ENCODE data around the gene ELP5. TPM values are rescaled to one million over a fixed set of nuclear protein-coding genes. Genes with fewer than 3 reads are reported as not detected.

The ELP5 gene
- total and polyA plus RNA-seq, 2 donors (not counting 1 experiment from before 2014, with no cell fraction given), result 48.0 to 69.9 TPM

DNA sequence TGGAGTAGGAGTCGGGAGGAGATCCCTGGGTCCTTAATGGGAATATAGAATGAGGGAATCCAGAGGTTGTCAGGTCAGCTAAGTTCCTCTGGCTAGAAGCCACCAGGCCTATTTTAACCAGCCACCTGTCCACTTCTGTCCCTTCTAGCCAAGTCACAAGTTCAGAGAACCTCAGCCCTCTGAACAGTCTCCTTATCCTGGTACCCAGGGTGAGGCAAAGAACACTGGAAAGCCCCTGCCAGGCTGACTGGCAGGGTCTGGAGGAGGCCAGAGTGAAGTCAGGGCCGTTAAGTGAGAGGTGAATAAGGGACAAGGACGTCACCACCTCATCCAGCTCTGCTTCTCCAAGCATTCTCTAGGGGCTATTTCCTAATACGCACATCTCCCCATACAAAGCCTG lies 3.2 kb upstream of the ELP5 start:
- CTCF ChIA-PET, result interaction anchor here (1.3 kb wide), 1 partner anchor 8 kb away, joined by 4 read pairs; no protein-coding TSS in a partner anchor
- peak overlapping the region in 1 of 2 donors; percentile 100 for H3K27ac ChIP-seq (ENCODE audit: low read length in 2 of 2)
- TF ChIP-seq EZH2 (IDR thresholded peaks at IDR 0.05; ENCODE audit: borderline replicate concordance, insufficient read depth, low read depth, low read length, poor library complexity, severe bottlenecking), result no peak
- TF ChIP-seq, protein P1, sequence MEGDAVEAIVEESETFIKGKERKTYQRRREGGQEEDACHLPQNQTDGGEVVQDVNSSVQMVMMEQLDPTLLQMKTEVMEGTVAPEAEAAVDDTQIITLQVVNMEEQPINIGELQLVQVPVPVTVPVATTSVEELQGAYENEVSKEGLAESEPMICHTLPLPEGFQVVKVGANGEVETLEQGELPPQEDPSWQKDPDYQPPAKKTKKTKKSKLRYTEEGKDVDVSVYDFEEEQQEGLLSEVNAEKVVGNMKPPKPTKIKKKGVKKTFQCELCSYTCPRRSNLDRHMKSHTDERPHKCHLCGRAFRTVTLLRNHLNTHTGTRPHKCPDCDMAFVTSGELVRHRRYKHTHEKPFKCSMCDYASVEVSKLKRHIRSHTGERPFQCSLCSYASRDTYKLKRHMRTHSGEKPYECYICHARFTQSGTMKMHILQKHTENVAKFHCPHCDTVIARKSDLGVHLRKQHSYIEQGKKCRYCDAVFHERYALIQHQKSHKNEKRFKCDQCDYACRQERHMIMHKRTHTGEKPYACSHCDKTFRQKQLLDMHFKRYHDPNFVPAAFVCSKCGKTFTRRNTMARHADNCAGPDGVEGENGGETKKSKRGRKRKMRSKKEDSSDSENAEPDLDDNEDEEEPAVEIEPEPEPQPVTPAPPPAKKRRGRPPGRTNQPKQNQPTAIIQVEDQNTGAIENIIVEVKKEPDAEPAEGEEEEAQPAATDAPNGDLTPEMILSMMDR (IDR thresholded peaks at IDR 0.05), result no peak
- peaks cover 18% of the 10 kb centered on the region for H4K20me1 ChIP-seq (ENCODE audit: control insufficient read depth, insufficient read depth, low read length, poor library complexity, severe bottlenecking)
- H3K9ac ChIP-seq (ENCODE audit: low read length), result no peak overlapping the region
- H3K9me3 ChIP-seq (ENCODE audit: control extremely low read depth in 1 of 3, control insufficient read depth in 2 of 3, insufficient read depth in 1 of 3, low read length in 2 of 3), result no peaks in the 10 kb centered on the region
- no peaks in the 10 kb centered on the region for H3K27me3 ChIP-seq (replicated peaks in 1 of 4; ENCODE audit: control extremely low read depth in 1 of 4, control insufficient read depth in 3 of 4, insufficient read depth in 4 of 4, low read length in 3 of 4)
- H3K4me3 Mint-ChIP-seq, result peak overlapping the region; percentile 94
- peak overlapping the region; percentile 41 for H3K27ac Mint-ChIP-seq
- intact Hi-C loops (cut with micrococcal nuclease), result no loop called here
- H3K4me3 ChIP-seq (ENCODE audit: control extremely low read depth in 1 of 5, extremely low read depth in 1 of 5, insufficient read depth in 1 of 5, low read depth in 2 of 5, low read length in 4 of 5), result no peak overlapping the region
- ATAC-seq (ENCODE audit: low read depth), result no peak
- H3K36me3 ChIP-seq (replicated peaks in 1 of 2; ENCODE audit: control extremely low read depth in 1 of 2, control insufficient read depth in 1 of 2, extremely low read depth in 1 of 2, insufficient read depth in 2 of 2, low read length in 1 of 2), result peaks cover 8 to 30% of the 10 kb centered on the region in 2 experiments
- peaks cover 58% of the 10 kb centered on the region for H3K79me2 ChIP-seq (ENCODE audit: control insufficient read depth, insufficient read depth, low read length)
- WGBS (ENCODE audit: insufficient coverage), result 86% methylated on average over 3 of the region's 4 CpGs
- H2AFZ ChIP-seq (ENCODE audit: insufficient read depth, low read depth, low read length, poor library complexity, severe bottlenecking), result no peak overlapping the region
- POLR2A ChIA-PET, result interaction anchor here (1.3 to 3.6 kb wide), 2 partner anchors 10 to 14 kb away, joined by 3 to 26 read pairs; partner anchors contain the start of genes DVL2 and PHF23
- peaks cover 43% of the 10 kb centered on the region for H3K4me1 Mint-ChIP-seq
- no peak for DNase-seq
- peaks cover 30 to 33% of the 10 kb centered on the region in 2 donors for H3K4me1 ChIP-seq (ENCODE audit: control insufficient read depth in 2 of 2, insufficient read depth in 2 of 2, low read length in 2 of 2)
- peak overlapping the region; percentile 25 for H3K4me2 ChIP-seq (replicated peaks; ENCODE audit: low read depth, low read length, poor library complexity, severe bottlenecking)
- H3K9me3 Mint-ChIP-seq (ENCODE audit: insufficient read depth), result no peaks in the 10 kb centered on the region
- no peaks in the 10 kb centered on the region for H3K27me3 Mint-ChIP-seq

DNA sequence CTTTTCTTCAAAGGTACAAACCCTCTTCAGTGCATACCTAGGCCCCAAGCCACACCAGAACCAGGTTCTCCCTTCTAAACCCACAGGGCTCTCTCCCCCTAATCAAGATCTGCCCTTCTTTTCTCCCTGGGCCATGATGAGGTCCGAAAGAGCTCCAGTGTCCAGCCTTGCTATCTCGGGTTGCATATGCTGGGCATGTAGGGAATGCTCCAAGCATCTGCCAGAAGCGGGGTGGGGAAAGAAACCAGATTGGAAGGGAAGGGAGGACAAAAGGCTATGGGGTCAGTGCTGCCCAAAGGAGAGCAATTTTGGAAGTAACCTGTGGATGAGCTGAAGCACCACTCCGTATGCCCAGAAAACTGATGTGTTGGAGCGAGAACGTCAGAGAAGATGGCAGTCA lies 2.8 kb upstream of the ELP5 start:
- Mint-ChIP-seq H3K27ac (peak overlapping the region; percentile 70), H3K4me1 (peaks cover 44% of the 10 kb centered on the region), H3K9me3 (ENCODE audit: insufficient read depth) (no peaks in the 10 kb centered on the region), H3K27me3 (no peaks in the 10 kb centered on the region), H3K4me3 (peak overlapping the region; percentile 94)
- intact Hi-C loops (cut with micrococcal nuclease), result no loop called here
- Histone ChIP-seq H3K36me3 (replicated peaks in 1 of 2; ENCODE audit: control extremely low read depth in 1 of 2, control insufficient read depth in 1 of 2, extremely low read depth in 1 of 2, insufficient read depth in 2 of 2, low read length in 1 of 2) (peaks cover 11 to 31% of the 10 kb centered on the region in 2 experiments), H3K9me3 (ENCODE audit: control extremely low read depth in 1 of 3, control insufficient read depth in 2 of 3, insufficient read depth in 1 of 3, low read length in 2 of 3) (no peaks in the 10 kb centered on the region), H3K27ac (ENCODE audit: low read length in 2 of 2) (peak overlapping the region in 1 of 2 donors; percentile 100), H2AFZ (ENCODE audit: insufficient read depth, low read depth, low read length, poor library complexity, severe bottlenecking) (no peak overlapping the region), H3K27me3 (replicated peaks in 1 of 4; ENCODE audit: control extremely low read depth in 1 of 4, control insufficient read depth in 3 of 4, insufficient read depth in 4 of 4, low read length in 3 of 4) (no peaks in the 10 kb centered on the region), H3K9ac (ENCODE audit: low read length) (no peak overlapping the region), H3K79me2 (ENCODE audit: control insufficient read depth, insufficient read depth, low read length) (peaks cover 60% of the 10 kb centered on the region), H4K20me1 (ENCODE audit: control insufficient read depth, insufficient read depth, low read length, poor library complexity, severe bottlenecking) (peaks cover 18% of the 10 kb centered on the region), H3K4me1 (ENCODE audit: control insufficient read depth in 2 of 2, insufficient read depth in 2 of 2, low read length in 2 of 2) (peaks cover 30 to 33% of the 10 kb centered on the region in 2 donors), H3K4me3 (ENCODE audit: control extremely low read depth in 1 of 5, extremely low read depth in 1 of 5, insufficient read depth in 1 of 5, low read depth in 2 of 5, low read length in 4 of 5) (no peak overlapping the region), H3K4me2 (replicated peaks; ENCODE audit: low read depth, low read length, poor library complexity, severe bottlenecking) (peak overlapping the region; percentile 25)
- POLR2A ChIA-PET, result interaction anchor here (1.1 to 3.6 kb wide), 3 partner anchors 10 to 29 kb away, joined by 3 to 26 read pairs (median 7); partner anchors contain the start of genes ACADVL, DLG4, DVL2 and PHF23
- 93% methylated on average over 5 of the region's 6 CpGs for WGBS (ENCODE audit: insufficient coverage)
- TF ChIP-seq, protein P1 (IDR thresholded peaks at IDR 0.05), result no peak
- TF ChIP-seq EZH2 (IDR thresholded peaks at IDR 0.05; ENCODE audit: borderline replicate concordance, insufficient read depth, low read depth, low read length, poor library complexity, severe bottlenecking), result no peak
- DNase-seq (no peak), ATAC-seq (ENCODE audit: low read depth) (no peak)
- CTCF ChIA-PET, result interaction anchor here (1.0 to 1.3 kb wide), 2 partner anchors 9 to 43 kb away, joined by 3 to 4 read pairs; no protein-coding TSS in a partner anchor

All from B cell (primary cell).